ENCODE results near the gene SCRN3. TPM values are rescaled to one million over a fixed set of nuclear protein-coding genes. Genes with fewer than 3 reads are reported as not detected.
A peak's percentile ranks its signal among the peaks of the same experiment; 100 is the strongest.
"Not testable (repeated sequence)": the region's sequence is repeated elsewhere in the genome, so short reads cannot be mapped to it uniquely, and the experiment has no call there.

Gene SCRN3
- total RNA-seq, 1 experiment from 2014 or later: 22.2 TPM

DNA sequence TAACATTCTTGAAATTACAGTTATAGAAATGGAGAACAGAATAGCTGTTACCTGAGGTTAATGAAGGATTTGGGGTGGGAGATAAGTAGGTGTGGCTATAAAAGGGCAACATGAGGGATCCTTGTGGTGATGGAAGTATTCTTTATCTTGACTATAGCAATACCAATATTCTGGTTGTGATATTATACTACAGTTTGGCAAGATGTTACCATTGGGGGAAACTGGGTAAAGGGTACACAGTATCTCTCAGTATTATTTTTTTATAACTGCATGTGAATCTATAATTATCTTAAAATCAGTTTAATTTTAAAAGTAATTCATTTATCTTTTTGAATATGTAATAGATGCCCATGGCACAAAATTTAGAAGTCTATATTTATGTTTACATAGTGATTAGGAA lies 8.1 kb downstream of the SCRN3 start:
- no peak for DNase-seq (ENCODE audit: low read depth)

DNA sequence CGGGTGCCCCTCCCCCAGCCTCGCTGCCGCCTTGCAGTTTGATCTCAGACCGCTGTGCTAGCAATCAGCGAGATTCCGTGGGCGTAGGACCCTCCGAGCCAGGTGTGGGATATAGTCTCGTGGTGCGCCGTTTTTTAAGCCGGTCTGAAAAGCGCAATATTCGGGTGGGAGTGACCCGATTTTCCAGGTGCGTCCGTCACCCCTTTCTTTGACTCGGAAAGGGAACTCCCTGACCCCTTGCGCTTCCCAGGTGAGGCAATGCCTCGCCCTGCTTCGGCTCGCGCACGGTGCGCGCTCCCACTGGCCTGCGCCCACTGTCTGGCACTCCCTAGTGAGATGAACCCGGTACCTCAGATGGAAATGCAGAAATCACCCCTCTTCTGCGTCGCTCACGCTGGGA lies 14.5 kb downstream of the SCRN3 start:
- not testable (repeated sequence) for DNase-seq (ENCODE audit: low read depth)

DNA sequence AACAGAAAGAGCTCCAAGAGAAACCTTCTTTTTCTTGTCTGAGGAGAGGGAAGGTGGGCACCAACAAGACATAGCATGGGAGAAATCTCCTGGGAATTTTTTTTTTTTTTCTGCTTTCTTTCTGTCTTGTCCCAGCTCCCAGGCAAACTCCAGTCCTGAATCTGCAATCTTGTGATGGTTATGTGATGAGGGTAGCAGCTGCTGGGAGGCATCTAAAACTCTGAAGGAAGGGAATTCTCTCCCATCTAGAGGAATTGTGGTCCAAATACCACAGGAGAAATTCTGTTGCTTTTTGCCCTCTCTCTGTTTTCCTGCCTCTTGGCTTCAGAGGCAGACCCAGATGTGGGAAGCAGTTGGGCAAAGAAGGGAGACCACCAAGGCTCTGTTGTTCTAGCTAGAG lies 16.7 kb downstream of the SCRN3 start:
- DNase-seq (ENCODE audit: low read depth): no peak

DNA sequence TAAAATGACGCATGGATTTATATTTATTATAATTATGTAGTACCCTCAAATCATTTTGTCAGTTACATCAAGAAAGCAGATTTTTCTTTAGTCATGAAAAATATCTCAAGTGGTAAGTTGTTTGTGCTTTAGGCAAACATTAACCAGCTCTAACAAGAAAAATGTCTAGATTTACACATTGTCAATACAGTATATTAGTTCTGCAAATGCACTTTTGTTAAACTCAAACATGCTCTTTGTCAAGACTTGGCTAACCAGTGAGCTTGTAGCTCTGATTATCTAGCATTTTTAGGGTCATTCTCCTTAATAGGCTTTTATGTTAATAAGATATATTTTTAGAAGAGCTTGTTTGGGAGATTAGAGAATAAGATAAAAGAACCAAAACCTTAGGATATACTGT lies 32.7 kb downstream of the SCRN3 start:
- no peak for DNase-seq (ENCODE audit: low read depth)

DNA sequence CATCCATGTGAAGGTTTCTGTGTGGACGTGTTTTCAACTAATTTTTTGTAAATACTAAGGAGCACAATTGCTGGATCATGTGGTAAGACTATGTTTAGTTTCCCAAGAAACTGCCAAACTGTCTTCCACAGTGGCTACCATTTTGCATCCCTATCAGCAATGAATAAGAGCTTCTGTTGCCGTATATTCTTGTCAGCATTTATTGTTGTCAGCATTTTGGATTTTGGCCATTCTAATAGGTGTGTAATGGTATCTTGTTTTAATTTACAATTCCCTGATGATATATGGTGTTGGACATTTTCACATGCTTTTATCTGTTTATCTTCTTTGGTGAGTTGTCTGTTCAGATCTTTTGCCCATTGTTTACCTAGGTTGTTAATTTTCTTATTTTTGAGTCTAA lies 34.5 kb downstream of the SCRN3 start:
- no peak for DNase-seq (ENCODE audit: low read depth)

DNA sequence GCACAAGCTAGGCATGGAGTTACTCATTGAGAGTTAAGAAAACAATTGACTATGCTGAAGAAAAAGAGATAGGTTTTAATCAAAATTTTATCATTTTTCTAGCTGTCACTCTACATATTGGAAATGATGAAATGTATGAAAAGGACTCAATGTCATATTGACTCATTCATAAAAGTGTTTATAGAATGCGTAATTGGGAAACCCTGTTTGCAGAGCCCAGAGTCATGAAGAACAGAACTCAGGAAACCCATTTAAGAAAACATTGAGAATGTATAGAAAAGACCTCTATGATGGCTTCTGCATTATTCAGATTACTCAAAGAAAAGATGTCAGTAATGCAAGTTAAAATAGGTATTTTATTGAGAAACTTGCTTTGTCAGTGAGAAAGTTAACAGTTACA lies 36.4 kb downstream of the SCRN3 start:
- no peak for DNase-seq (ENCODE audit: low read depth)

DNA sequence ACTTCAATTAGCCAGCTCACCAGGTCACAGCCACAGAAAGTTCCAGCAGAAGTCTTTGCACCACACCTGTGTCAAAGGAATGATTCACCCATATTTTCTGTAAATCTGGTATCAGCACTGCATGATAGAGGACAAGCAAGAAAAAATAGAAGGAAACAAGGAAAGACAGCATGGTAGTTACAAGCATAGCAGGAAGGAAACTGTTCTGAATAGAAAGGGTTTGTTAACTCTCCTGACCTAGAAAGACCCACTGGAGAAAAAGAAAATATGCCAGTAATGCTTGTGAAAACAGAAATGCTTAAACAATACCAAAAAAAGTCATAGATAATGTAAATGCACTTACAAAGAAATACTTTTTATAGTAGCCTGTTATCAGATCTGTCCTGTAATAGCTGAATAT lies 40.8 kb downstream of the SCRN3 start:
- no peak for DNase-seq (ENCODE audit: low read depth)

DNA sequence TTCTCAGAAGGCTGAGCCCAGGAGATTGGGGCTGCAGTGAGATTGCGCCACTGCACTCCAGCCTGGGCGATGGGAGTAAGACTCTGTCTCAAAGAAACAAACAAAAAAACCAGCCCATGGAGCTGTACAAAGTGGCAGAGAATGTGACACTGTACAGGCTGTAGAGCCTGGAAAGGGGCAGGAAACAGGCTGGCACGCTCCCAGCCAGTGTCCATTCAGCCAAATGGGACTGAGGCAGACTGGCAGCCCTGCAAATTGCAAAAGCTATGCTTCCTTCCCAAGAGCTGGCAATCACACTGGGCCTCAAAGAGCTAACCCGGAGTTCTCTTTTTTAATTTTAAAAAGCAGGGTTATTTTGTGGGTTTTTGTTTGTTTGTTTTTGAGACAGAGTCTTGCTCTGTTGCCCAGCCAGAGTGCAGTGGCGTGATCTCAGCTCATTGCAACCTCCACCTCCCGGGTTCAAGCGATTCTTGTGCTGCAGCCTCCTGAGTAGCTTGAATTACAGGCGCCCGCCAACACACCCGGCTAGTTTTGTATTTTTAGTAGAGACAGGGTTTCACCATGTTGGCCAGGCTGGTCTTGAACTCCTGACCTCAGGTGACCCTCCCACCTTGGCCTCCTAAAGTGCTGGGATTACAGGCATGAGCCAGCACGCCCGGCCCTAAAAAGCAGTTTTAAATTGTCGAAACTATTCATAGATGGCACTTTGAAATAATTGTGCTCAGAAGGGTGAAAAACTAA lies 42.8 kb downstream of the SCRN3 start:
- DNase-seq (ENCODE audit: low read depth): no peak

DNA sequence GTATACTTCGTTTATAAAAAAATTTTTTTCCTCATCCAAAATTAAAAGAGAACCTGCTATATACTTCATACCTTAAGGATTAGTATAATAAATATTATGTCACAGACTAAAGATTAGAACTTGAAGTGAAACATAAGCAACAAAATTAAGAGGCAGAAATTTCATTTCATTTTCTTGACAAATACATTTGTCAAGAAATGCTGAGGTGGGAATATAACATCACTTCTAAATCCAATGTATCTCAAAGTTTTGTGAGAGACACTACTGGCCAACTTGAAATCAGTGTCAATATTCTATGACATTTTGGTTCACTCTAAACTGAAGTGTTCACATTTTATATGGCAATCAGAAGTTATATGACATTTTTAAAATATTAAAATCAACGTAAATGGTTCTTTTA lies 43.8 kb downstream of the SCRN3 start:
- no peak for DNase-seq (ENCODE audit: low read depth)

DNA sequence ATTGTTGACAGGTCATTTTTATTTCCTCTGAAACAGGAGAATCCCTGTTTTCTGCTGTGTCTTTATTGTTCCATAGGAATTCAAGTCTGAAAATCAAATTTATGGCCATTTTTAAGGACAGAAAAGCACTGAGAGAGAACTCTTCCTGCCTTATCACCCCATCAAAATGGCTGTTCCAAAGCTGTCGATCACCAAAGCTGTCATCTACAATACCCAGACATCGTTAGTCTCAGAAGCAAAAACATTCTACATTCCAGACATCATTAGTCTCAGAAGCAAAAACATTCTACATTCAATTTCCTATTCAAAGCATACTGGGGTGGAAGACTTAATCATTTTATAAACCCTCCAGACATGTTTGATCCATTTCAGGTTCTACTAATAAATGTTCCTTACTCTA lies 44.4 kb downstream of the SCRN3 start:
- no peak for DNase-seq (ENCODE audit: low read depth)

DNA sequence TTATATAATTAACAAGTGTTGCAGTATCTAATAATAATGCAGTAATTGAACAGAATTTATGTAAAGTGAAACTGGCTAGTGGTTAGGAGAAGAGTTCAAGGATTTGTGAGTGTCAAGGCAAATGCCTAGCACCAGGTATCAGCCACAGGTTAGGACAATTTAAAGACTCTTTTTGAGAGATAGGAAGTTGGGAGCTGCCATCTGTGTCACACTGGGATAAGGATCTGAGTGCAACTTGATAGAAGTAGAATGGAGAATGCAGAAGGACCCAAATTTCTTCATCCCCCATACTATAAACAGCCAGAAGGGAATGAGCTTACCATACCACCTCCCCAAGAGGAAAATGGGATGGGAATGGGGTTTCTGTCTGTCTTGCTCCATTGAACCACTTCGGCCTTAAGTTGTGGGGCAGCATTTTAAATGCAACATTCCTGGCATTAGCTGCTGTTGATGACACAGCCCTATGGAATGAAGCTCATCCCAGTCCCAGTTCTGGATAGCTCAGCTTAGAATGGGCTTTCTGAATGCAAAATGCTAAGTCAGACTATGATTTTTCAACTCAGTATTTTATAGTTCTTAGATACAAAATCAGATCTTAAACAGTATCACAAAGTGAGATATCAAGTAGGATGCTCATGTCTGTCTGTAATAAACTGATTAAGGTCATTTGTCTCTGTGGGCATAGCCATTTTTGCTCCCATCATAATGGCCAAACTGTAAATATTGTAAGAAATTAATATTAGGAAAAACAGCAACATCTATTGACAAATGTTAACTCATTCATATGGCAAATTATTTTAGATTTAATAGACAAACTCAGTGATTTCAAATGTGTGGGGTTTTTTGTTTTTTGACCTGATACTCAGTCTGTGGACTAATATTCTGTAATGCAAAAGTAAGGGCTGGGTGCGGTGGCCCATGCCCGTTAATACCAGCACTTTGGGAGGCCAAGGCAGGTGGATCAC lies 47.3 kb downstream of the SCRN3 start:
- DNase-seq (ENCODE audit: low read depth): peak; percentile 82

DNA sequence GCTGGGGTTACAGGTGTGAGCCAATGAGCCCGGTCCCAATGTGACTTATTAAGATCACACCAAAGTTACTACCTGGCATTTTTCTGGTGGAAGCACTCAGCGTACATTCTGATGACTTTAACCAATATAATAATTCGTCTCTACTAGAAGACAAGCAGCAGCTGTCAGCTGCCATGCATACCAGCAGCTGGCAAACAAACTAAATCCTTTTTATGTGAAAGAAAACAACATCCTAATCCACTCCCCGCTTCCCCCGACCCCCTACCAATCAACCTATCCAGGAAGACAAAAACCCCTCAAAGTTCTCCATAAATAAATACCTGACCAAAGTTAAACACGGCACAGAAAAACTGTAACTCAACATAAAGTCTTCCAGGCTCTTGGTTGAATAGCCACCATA lies 49.2 kb downstream of the SCRN3 start:
- DNase-seq (ENCODE audit: low read depth): no peak

DNA sequence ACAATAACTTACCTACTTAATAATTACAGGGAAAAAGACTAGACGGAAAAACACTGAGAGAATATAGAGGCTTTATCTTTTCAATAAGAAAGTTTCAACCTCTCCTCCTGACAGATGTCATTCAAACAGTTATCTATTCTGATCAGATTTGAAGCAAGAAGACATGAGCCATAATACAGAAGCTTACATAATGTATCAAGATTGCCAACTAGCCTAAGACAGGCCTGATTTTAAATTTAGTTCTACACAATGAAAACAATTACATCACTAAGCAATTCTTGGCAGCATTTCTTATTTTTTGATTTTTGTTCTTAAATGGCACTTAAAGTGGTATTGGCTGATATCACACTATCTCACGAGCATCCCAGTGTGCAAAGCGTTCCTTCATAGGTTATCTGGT lies 49.7 kb downstream of the SCRN3 start:
- no peak for DNase-seq (ENCODE audit: low read depth)

DNA sequence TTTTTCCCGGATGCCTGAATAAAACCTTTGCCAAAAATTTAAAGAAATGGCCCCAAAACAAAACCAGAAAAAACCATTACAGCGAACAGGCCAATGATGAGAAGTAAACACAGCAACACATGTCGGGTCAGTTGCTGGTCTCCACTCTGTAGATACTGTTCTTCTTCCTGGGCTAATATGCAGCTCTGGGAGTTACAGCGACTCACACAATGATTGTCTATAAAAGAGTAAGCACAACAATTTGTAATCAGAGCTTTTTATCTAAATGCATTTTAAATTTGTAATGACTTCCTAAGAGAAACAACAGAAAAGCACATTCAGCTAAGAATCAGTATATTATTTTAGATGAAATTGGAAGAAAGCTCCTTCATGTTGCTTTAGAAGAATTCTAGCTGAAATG lies 51.0 kb downstream of the SCRN3 start:
- no peak for DNase-seq (ENCODE audit: low read depth)

DNA sequence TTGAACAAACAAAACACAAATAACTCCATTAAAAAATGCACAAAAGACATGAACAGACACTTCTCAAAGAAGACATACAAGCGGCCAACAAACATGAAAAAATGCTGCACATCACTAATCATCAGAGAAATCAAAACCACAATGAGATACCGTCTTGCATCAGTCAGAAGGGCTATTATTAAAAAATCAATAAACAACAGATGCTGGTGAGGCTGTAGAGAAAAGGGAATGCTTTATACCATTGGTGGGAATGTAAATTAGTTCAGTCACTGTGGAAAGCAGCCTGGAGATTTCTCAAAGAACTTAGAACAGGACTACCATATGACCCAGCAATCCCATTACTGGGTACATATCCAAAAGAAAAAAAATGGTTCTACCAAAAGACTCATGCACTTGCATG lies 53.5 kb downstream of the SCRN3 start:
- no peak for DNase-seq (ENCODE audit: low read depth)

DNA sequence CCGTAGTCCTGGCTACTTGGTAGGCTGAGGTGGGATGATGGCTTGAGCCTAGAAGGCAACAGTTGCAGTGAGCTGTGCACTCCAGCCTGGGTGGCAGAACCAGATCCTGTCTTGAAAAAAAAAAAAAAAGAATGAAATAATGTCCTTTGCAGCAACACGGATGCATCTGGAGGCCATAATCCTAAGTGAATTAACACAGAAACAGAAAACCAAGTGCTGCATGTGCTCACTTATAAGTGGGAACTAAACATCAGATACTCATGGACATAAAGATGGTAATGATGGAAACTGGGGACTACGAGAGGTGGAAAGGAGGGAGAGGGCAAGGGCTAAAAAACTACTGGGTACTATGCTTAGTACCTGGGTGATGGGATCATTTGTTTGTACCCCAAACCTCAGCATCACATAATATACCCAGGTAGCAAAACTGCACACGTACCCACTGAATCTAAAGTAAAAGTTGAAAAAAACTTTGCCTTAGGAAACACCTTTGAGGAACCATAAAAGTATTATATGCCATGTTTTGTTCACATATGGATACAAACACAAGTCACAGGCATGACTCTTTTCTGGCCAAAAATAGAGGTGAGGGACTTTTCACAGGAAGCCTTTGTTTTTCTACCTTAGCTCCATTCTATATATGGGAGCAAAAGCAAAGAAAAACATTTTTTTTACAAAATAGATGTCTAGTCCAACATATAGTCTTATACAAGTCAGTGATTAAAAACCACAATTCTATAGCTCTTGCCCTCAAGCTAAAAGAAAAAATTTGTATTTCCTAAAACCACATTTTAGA lies 54.7 kb downstream of the SCRN3 start:
- no peak for DNase-seq (ENCODE audit: low read depth)

DNA sequence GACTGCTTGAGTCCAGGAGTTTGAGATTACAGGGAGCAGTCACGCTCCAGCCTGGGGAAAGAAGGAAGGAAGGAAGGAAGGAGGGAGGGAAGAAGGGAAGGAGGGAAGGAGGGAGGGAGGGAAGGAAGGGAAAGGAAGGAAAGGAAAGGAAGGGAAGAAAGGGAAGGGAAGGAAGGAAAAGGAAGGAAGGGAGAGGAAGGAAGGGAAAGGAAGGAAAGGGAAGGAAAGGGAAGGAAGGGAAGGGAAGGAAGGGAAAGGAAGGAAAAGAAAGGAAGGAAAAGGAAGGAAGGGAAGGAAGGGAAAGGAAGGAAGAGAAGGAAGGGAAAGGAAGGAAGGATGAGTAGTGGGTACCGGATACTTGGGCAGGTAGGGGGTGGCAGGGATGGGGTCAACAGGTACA lies 59.0 kb downstream of the SCRN3 start:
- DNase-seq (ENCODE audit: low read depth): no peak

DNA sequence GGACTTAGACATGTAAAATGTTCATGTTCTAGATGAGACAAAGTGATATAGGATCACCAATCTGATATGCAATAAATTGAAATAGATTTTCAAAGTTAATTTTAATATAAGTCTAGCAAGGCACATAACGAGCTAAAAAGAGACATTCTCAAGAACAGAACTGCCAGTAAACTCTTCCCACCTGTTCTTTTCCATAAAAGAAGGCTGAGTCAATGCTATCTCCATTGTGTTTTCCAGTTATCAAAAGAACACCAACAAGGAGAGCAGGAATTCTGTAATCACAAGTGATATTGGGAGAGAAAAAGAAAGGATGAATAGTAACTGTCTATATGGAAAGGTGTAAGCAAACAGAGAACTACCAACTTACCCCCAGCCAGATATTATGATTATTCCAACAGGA lies 65.7 kb downstream of the SCRN3 start:
- no peak for DNase-seq (ENCODE audit: low read depth)

DNA sequence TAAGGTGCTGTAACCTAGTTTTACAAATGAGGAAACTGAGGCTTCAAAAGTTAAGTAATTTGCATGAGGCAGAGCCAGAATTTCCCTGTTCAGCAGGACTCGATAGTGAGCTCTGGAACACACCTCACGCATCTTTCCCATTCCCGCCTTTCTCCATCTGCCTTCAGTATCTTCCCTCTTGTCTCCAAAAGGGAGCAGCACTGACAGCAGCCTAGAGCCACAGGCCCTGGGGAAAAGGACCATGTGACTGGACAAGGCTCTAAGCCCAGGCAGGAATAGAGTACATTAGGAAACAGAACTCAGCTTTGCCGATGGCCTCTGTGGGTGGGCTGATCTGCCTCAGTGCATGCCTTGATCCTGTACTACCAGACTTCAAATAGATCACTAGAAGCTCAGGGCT lies 69.8 kb downstream of the SCRN3 start:
- peak; percentile 11 for DNase-seq (ENCODE audit: low read depth)

DNA sequence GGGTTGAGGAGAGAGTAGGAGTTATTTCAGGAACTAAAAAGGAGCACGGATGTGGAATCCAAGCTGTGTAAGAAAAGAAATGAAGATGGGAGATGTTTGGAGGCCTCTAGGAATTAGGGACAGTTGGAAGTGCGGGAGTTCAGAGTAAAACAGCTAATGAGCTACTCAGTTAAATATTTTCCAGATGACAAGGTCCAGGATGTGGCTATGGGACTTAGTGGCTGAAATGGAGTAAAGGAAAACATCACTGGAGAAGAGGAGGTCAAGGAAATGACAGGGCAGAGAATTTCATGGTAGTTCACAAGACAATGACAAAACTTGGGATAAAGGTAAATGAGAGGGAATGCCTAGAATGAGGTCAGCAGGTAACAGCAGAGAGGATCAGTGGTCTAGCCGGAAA lies 78.3 kb downstream of the SCRN3 start:
- peak; percentile 44 for DNase-seq (ENCODE audit: low read depth)

DNA sequence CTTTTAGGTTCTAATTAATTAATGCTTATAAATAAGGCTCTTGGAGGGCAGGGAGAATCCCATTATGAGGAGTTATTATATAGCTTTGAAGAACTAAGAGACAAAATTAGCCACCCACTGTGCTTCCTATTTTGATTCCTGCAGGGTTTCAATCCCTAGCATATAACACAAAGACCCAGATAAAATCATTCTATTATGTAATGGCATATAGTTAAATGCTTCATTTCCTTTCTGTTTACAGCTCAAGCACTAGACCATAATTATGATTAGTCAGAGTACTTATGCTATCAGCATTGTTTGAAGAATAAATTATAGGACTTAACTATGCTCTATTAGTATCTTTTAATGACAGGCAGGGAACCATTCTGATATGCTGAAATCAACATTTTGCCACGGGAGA lies 82.2 kb downstream of the SCRN3 start:
- no peak for DNase-seq (ENCODE audit: low read depth)

Data from M059J (cell line).